ENCODE measurements around the gene SLC30A2. TPM values are rescaled to one million over a fixed set of nuclear protein-coding genes. Genes with fewer than 3 reads are reported as not detected.

Gene SLC30A2
- total and polyA plus RNA-seq, 2 of the 13 experiments (the other 11 are each of a cell fraction or from before 2014, with no cell fraction given): not detected

- TF ChIP-seq NFIB (CRISPR knock-in tag; IDR thresholded peaks at IDR 0.05; ENCODE audit: borderline replicate concordance): no peak
- no peak for TF ChIP-seq ZNF550 (CRISPR knock-in tag; IDR thresholded peaks at IDR 0.05; ENCODE audit: borderline replicate concordance)
- TF ChIP-seq ZNF800 (CRISPR knock-in tag; IDR thresholded peaks at IDR 0.05): no peak
- TF ChIP-seq PBX3 (CRISPR knock-in tag; IDR thresholded peaks at IDR 0.05; ENCODE audit: borderline replicate concordance): no peak
- TF ChIP-seq GABPA (IDR thresholded peaks at IDR 0.05; ENCODE audit: low read depth, low read length): no peak
- no peak for TF ChIP-seq GABPA (CRISPR knock-in tag; IDR thresholded peaks at IDR 0.05; ENCODE audit: low read depth)
- no peak for TF ChIP-seq GATA4 (IDR thresholded peaks at IDR 0.05; ENCODE audit: borderline replicate concordance, low read depth)
These were observed 53.2 kb downstream of the SLC30A2 start (continued) for GRCh38 chr1:25992689-25993171.

- H2AFZ ChIP-seq (ENCODE audit: low read length): no peak overlapping the region
- BruUV-seq (replicated peaks): no TSS peak
- no peak overlapping the region for H3K9ac ChIP-seq (ENCODE audit: insufficient read depth, low read depth, low read length)
- peaks cover 9% of the 10 kb centered on the region for H3K4me1 ChIP-seq (ENCODE audit: insufficient read depth, low read length)
- no peak for FAIRE-seq
- no peak overlapping the region for H3K4me3 ChIP-seq (replicated peaks in 1 of 3; ENCODE audit: insufficient read depth in 1 of 3, low read depth in 2 of 3, low read length in 3 of 3)
- H3K4me2 ChIP-seq (ENCODE audit: low read depth, low read length): no peak overlapping the region
- H4K20me1 ChIP-seq (ENCODE audit: insufficient read depth, low read length): no peaks in the 10 kb centered on the region
- no peaks in the 10 kb centered on the region for H3K79me2 ChIP-seq (ENCODE audit: insufficient read depth, low read length)
- DNase-seq (ENCODE audit: low spot score): peak; percentile 18
- WGBS (ENCODE audit: low lambda C conversion rate): 88% methylated on average over 5 of the region's 5 CpGs
- in situ Hi-C loops (cut with HindIII; ENCODE audit: extremely low pct_ligation_motif_present, low pct_unique_long_range_greater_than_20kb) (loop anchor here (10.0 kb wide), 1 partner anchor 167 kb away; no protein-coding TSS in a partner anchor), intact Hi-C loops (cut with micrococcal nuclease; ENCODE audit: unreplicated experiment) (no loop called here)
- H3K27me3 ChIP-seq (ENCODE audit: control insufficient read depth in 1 of 2, insufficient read depth in 2 of 2, low read length in 2 of 2): no peaks in the 10 kb centered on the region
- no peaks in the 10 kb centered on the region for H3K9me3 ChIP-seq (ENCODE audit: low read length)
- no peak for ATAC-seq
- CTCF ChIA-PET (ENCODE audit: low intra/inter-chr PET ratio, low total read pairs): no interaction called here
- no peak for TF ChIP-seq SP140L (CRISPR knock-in tag; IDR thresholded peaks at IDR 0.05; ENCODE audit: borderline replicate concordance)
- 0 out of 2 replicates have a peak, but pooled peaks have one; percentile 33 for TF ChIP-seq ZNF263 (CRISPR knock-in tag; IDR thresholded peaks at IDR 0.05)
- peaks cover 9 to 10% of the 10 kb centered on the region in 2 experiments; a peak in 4 of 5 replicates for H3K36me3 ChIP-seq (replicated peaks in 1 of 2; ENCODE audit: control insufficient read depth in 1 of 2, insufficient read depth in 2 of 2, low read length in 2 of 2)
- POLR2A ChIA-PET: no interaction called here
- no peak overlapping the region for H3K27ac ChIP-seq (ENCODE audit: extremely low read length, insufficient read depth, low read length)
These were observed 53.8 kb downstream of the SLC30A2 start for GRCh38 chr1:25991937-25992688.
